Lung (tissue), 12 donors: ENCODE results near the gene MED27. TPM values are rescaled to one million over a fixed set of nuclear protein-coding genes. Genes with fewer than 3 reads are reported as not detected.

Experiments
- ATAC-seq: fragments of 200-7000 bp; cut with Tn5 transposase; one replicate; pipeline ENCODE4 v1.9.1; 2020; ENCODE audit warnings: moderate number of reproducible peaks; ENCODE audit not compliant: insufficient read depth, low FRiP score
- DNase-seq, 3 donors: peaks; one replicate each; pipeline ENCODE4 v3.0.0-alpha.2; 2013 to 2017
- H3K27ac ChIP-seq, 2 donors: one replicate each; pipeline ENCODE4 v1.5.1; 2013; ENCODE audit warnings: mild to moderate bottlenecking in 2 of 2, moderate library complexity in 2 of 2, control low read depth in 1 of 2, inconsistent platforms in 1 of 2, low read depth in 1 of 2, low read length in 1 of 2
- H3K27me3 ChIP-seq, 3 donors: one replicate each; pipeline ENCODE4 v1.5.1; 2013; ENCODE audit warnings: low read length in 2 of 3; ENCODE audit not compliant: control insufficient read depth in 3 of 3, insufficient read depth in 3 of 3
- H3K36me3 ChIP-seq, 4 donors: one replicate each; pipeline ENCODE4 v1.5.1; 2013; ENCODE audit warnings: low read length in 4 of 4, mild to moderate bottlenecking in 1 of 4, moderate library complexity in 1 of 4; ENCODE audit not compliant: control insufficient read depth in 4 of 4, insufficient read depth in 4 of 4
- H3K4me1 ChIP-seq, 5 donors: one replicate each; pipeline ENCODE4 v1.5.1; 2013; ENCODE audit warnings: low read length in 5 of 5, mild to moderate bottlenecking in 2 of 5, moderate library complexity in 1 of 5; ENCODE audit not compliant: control insufficient read depth in 5 of 5, insufficient read depth in 5 of 5
- H3K4me3 ChIP-seq: one replicate; pipeline ENCODE4 v1.5.1; 2013; ENCODE audit warnings: mild to moderate bottlenecking, control low read depth, moderate library complexity
- H3K9ac ChIP-seq, 2 donors: one replicate each; pipeline ENCODE4 v1.5.1; 2013; ENCODE audit warnings: low read length in 2 of 2, control low read depth in 1 of 2; ENCODE audit not compliant: insufficient read depth in 1 of 2
- H3K9me3 ChIP-seq, 4 donors: one replicate each; pipeline ENCODE4 v1.5.1; 2013; ENCODE audit warnings: low read length in 3 of 4, mild to moderate bottlenecking in 1 of 4, moderate library complexity in 1 of 4; ENCODE audit not compliant: control insufficient read depth in 4 of 4, insufficient read depth in 3 of 4
- CTCF ChIP-seq: IDR thresholded peaks from 2 replicates; pipeline ENCODE4 v1.5.1; 2012; ENCODE audit warnings: mild to moderate bottlenecking; ENCODE audit errors: control extremely low read depth, extremely low read depth
- WGBS, 2 donors: extraction: QIAGEN DNeasy Blood & Tissue Kit; methylation state at CpG; one replicate each; pipeline ENCODE4 v1.1.7; 2013; 5-methylcytosine and 5-hydroxymethylcytosine counted together
- polyA plus RNA-seq, 2 donors: library from polyadenylated mRNA; stranded (reverse); fragments of 200-250 nt; gene quantifications; one replicate each; pipeline ENCODE4 v1.2.1, GENCODE V29; 2013
- total RNA-seq, 2 donors: library from RNA; depleted of rRNA in 1 of 2; stranded (reverse); fragments of >200 nt in 1 of 2; gene quantifications; one replicate each; pipeline ENCODE4 v1.2.1, GENCODE V29; 2014 to 2021
- donor health status: control.
- donor health status: control.
- donor health status: Bipolar disorder and iron deficiency.
- donor health status: healthy.
- donor health status: DM: yes; HTN: yes; CAD: no.

MED27 gene
- total and polyA plus RNA-seq, 4 donors, result 9.8 to 22.3 (median 16.7) TPM

GRCh38 chr9:132056717-132057560 is 22.7 kb downstream of the MED27 start:
- no peak for DNase-seq

GRCh38 chr9:132055756-132056155 is 23.9 kb downstream of the MED27 start:
- TF ChIP-seq CTCF, result no peak
- WGBS, 2 donors, result 90 to 93% methylated on average over 3 of the region's 3 CpGs
- no peaks in the 10 kb centered on the region for H3K36me3 ChIP-seq
- DNase-seq (no peak), ATAC-seq (no peak)
- H3K4me3 ChIP-seq, result no peak overlapping the region
- no peak overlapping the region for H3K9ac ChIP-seq
- H3K27ac ChIP-seq, result no peak overlapping the region
- H3K27me3 ChIP-seq, result no peaks in the 10 kb centered on the region
- no peaks in the 10 kb centered on the region for H3K9me3 ChIP-seq
- peaks cover 0 to 2% (median 0%) of the 10 kb centered on the region in 5 donors for H3K4me1 ChIP-seq

More at GRCh38 chr9:132056717-132057560, 22.7 kb downstream of the MED27 start:
- no peak overlapping the region for H3K27ac ChIP-seq
- no peak overlapping the region for H3K9ac ChIP-seq
- ATAC-seq, result no peak
- no peak for TF ChIP-seq CTCF
- H3K4me1 ChIP-seq, result peaks cover 0 to 2% (median 0%) of the 10 kb centered on the region in 5 donors
- H3K9me3 ChIP-seq, result no peaks in the 10 kb centered on the region
- no peak overlapping the region for H3K4me3 ChIP-seq
- WGBS, 2 donors, result 93 to 95% methylated on average over 11 of the region's 11 CpGs
- H3K36me3 ChIP-seq, result no peaks in the 10 kb centered on the region
- H3K27me3 ChIP-seq, result no peaks in the 10 kb centered on the region

- TF ChIP-seq CTCF, result no peak
- Histone ChIP-seq H3K4me1 (peaks cover 0 to 3% (median 0%) of the 10 kb centered on the region in 5 donors), H3K9me3 (no peaks in the 10 kb centered on the region), H3K36me3 (no peaks in the 10 kb centered on the region), H3K27me3 (no peaks in the 10 kb centered on the region), H3K4me3 (no peak overlapping the region), H3K27ac (no peak overlapping the region), H3K9ac (no peak overlapping the region)
- 94 to 99% methylated on average over 11 of the region's 11 CpGs for WGBS, 2 donors
- DNase-seq, result no peak
- no peak for ATAC-seq
Measured at GRCh38 chr9:132054024-132054423, 25.6 kb downstream of the MED27 start.
